Vagina (tissue), 2 donors: ENCODE data around the gene ZNF552. TPM values are rescaled to one million over a fixed set of nuclear protein-coding genes. Genes with fewer than 3 reads are reported as not detected.
"Not testable (repeated sequence)": the region's sequence is repeated elsewhere in the genome, so short reads cannot be mapped to it uniquely, and the experiment has no call there.

Source experiments
- DNase-seq, 2 donors: peaks; one replicate each; pipeline ENCODE4 v3.0.0-alpha.2; 2017; ENCODE audit errors: extremely low spot score in 2 of 2
- H3K27ac ChIP-seq: fragments of 200-600 bp; sonication (generic); one replicate; pipeline ENCODE4 v1.5.1; 2019
- H3K27me3 ChIP-seq: fragments of 200-600 bp; sonication (generic); one replicate; pipeline ENCODE4 v1.5.1; 2019
- H3K36me3 ChIP-seq, 2 donors: fragments of 200-600 bp; sonication (generic); one replicate each; pipeline ENCODE4 v1.5.1; 2017 to 2019
- H3K4me1 ChIP-seq: fragments of 200-600 bp; sonication (generic); one replicate; pipeline ENCODE4 v1.5.1; 2019
- H3K4me3 ChIP-seq, 2 donors: fragments of 200-600 bp; sonication (generic); 1 replicate in 1 of 2; 2 replicates in 1 of 2; pipeline ENCODE4 v1.5.1; 2016 to 2019
- H3K9me3 ChIP-seq: fragments of 200-600 bp; sonication (generic); one replicate; pipeline ENCODE4 v1.5.1; 2019
- POLR2A ChIP-seq, 2 donors: fragments of 450-650 bp; IDR thresholded peaks; one replicate each; pipeline ENCODE4 v1.6.1; 2017; ENCODE audit warnings: antibody characterized with exemption in 2 of 2, mild to moderate bottlenecking in 2 of 2, moderate library complexity in 2 of 2
- POLR2AphosphoS5 ChIP-seq, 2 donors: sonication (generic); formaldehyde crosslinking; IDR thresholded peaks; one replicate each; pipeline ENCODE4 v1.9.0; 2017; ENCODE audit warnings: antibody characterized with exemption in 2 of 2, mild to moderate bottlenecking in 2 of 2, low read depth in 1 of 2; ENCODE audit not compliant: insufficient read depth in 1 of 2
- intact Hi-C: fragments of 100-400 bp; cut with DNase I; formaldehyde crosslinking; loops from one replicate; pipeline ENCODE4 v1.15.1; 2023
- total RNA-seq: library from RNA; depleted of rRNA; stranded (reverse); fragments of >200 nt; gene quantifications from one replicate; pipeline ENCODE4 v1.2.3, GENCODE V29; 2016
- TF ChIP-seq, protein P1 (sequence below), 3 experiments: fragments of 450-650 bp in 2 of 3; fragments of 200-600 bp in 1 of 3; sonication (generic) in 1 of 3; IDR thresholded peaks; one replicate each; pipeline ENCODE4 v1.5.1; 2017 to 2019; ENCODE audit warnings: antibody characterized with exemption in 3 of 3, mild to moderate bottlenecking in 2 of 3, moderate library complexity in 2 of 3

Gene ZNF552
- total RNA-seq, 1 donor from 2014 or later, result 24.1 TPM

DNA sequence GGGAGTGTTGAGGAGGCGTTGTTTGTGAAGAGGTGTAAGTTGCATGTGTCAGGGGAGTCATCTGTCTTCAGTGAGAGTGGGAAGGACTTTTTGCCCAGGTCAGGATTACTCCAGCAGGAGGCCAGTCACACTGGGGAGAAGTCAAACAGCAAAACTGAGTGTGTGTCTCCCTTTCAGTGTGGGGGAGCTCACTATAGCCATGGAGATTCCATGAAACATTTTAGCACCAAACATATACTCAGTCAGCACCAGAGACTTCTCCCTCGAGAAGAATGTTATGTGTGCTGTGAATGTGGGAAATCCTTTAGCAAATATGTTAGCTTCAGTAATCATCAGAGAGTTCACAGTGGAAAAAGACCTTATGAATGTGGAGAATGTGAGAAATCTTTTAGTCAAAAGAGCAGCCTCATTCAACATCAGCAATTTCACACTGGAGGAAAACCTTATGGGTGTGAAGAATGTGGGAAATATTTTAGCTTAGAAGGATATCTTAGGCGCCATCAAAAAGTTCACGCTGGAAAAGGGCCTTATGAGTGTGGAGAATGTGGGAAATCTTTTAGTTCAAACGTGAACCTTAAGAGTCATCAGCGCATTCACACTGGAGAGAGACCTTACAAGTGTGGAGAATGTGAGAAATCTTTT, 26.5 kb upstream of the ZNF552 start:
- TF ChIP-seq POLR2A (IDR thresholded peaks at IDR 0.05) (no peak), POLR2AphosphoS5 (IDR thresholded peaks at IDR 0.05; ENCODE audit: insufficient read depth in 1 of 2, low read depth in 1 of 2) (no peak)
- TF ChIP-seq, protein P1, sequence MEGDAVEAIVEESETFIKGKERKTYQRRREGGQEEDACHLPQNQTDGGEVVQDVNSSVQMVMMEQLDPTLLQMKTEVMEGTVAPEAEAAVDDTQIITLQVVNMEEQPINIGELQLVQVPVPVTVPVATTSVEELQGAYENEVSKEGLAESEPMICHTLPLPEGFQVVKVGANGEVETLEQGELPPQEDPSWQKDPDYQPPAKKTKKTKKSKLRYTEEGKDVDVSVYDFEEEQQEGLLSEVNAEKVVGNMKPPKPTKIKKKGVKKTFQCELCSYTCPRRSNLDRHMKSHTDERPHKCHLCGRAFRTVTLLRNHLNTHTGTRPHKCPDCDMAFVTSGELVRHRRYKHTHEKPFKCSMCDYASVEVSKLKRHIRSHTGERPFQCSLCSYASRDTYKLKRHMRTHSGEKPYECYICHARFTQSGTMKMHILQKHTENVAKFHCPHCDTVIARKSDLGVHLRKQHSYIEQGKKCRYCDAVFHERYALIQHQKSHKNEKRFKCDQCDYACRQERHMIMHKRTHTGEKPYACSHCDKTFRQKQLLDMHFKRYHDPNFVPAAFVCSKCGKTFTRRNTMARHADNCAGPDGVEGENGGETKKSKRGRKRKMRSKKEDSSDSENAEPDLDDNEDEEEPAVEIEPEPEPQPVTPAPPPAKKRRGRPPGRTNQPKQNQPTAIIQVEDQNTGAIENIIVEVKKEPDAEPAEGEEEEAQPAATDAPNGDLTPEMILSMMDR (IDR thresholded peaks at IDR 0.05), result no peak
- intact Hi-C loops, result no loop called here
- no peaks in the 10 kb centered on the region for H3K27me3 ChIP-seq
- H3K27ac ChIP-seq, result no peak overlapping the region
- no peaks in the 10 kb centered on the region for H3K9me3 ChIP-seq
- DNase-seq, result no peak
- no peaks in the 10 kb centered on the region for H3K4me1 ChIP-seq
- H3K4me3 ChIP-seq, result no peak overlapping the region
- peaks cover 0 to 19% of the 10 kb centered on the region in 2 donors for H3K36me3 ChIP-seq

DNA sequence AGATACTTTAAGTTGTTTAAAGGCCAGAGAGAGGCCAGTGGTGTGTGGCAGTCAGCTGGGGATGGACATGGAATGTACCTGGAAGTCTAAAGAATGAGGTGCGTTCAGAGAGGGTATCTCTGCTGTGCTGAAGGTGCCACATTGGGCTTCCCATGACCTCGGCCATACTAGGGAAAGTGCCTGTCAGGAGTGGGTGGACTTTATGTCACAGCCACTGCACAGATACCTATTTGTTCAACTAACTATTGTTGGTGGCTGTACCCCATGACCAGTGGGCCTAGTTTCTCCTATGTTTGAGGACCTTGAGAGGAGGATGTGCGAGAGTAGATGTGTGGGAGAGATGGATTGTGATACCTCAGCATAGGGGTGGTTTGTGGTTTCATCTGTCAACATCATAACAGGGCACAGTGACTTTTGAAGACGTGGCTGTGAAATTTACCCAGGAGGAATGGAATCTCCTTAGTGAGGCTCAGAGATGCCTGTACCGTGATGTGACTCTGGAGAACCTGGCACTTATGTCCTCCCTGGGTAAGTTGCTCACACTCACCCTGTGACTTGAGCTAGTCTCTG, 24.0 kb upstream of the ZNF552 start:
- H3K27me3 ChIP-seq, H3K4me1 ChIP-seq, intact Hi-C loops, H3K4me3 ChIP-seq, DNase-seq, H3K27ac ChIP-seq, H3K9me3 ChIP-seq: not testable (repeated sequence)
- peaks cover 0 to 19% of the 10 kb centered on the region in 2 donors for H3K36me3 ChIP-seq

DNA sequence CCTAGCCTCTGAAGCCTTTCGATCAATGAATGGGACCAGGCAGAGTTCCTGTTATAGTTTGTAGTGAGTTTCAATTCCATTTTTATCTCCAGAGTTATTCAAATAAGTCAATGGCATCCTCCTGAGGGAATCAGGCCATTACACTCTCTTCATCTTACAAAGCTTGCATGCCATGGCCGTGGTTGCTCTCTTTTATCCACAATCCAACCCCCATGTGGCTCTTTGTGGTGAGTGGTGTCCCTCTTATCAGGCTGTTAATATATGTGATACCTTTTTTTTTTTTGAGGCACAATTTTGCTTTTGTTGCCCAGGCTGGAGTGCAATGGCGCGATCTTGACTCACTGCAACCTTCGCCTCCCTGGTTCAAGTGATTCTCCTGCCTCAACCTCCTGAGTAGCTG, 22.3 kb upstream of the ZNF552 start:
- H3K4me3 ChIP-seq, H3K27ac ChIP-seq, H3K36me3 ChIP-seq, DNase-seq, intact Hi-C loops, H3K27me3 ChIP-seq, H3K4me1 ChIP-seq, H3K9me3 ChIP-seq: not testable (repeated sequence)

DNA sequence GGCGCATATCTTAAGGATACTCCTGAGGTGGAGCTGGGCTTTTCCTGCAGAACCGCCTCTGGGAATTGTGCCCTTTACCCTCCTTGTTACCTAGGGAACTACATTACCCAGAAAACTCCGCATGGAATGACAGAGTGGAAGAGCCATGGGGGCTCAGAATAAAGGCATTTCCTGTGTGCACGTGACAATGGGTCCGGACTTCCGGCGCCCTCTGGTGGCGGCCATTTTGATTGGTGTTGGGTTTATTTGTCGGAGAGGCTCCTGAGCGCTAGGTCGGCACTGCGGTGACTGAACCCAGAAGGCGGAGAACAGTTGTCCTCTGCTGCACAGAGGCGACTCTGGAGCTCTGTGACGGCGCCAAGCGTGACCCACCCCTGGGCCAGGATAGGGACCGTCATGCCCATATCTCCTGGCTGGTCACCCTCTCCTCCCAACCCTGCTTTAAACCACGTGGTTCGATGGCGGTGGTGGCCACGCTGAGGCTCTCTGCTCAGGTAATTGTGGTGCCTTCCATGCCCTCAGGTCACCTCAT, 15.4 kb upstream of the ZNF552 start, which contains the start of gene ZNF587B:
TSS of gene ZNF587B (plus strand) at position 229 of the 532 bp plus-strand sequence. CDS start at position 459, 230 bp downstream.
- Histone ChIP-seq H3K27ac (peak within 1 kb of the TSS; percentile 33), H3K36me3 (peaks cover 0 to 3% of the 10 kb centered on the region in 2 donors), H3K9me3 (no peaks in the 10 kb centered on the region), H3K4me1 (peaks cover 22% of the 10 kb centered on the region), H3K4me3 (peak within 1 kb of the TSS; percentile 47 to 48), H3K27me3 (no peaks in the 10 kb centered on the region)
- no peak for DNase-seq
- intact Hi-C loops, result no loop called here
- TF ChIP-seq POLR2A (IDR thresholded peaks at IDR 0.05) (no peak), POLR2AphosphoS5 (IDR thresholded peaks at IDR 0.05; ENCODE audit: insufficient read depth in 1 of 2, low read depth in 1 of 2) (peak; percentile 49 to 80)
- TF ChIP-seq, protein P1 (IDR thresholded peaks at IDR 0.05), result no peak

DNA sequence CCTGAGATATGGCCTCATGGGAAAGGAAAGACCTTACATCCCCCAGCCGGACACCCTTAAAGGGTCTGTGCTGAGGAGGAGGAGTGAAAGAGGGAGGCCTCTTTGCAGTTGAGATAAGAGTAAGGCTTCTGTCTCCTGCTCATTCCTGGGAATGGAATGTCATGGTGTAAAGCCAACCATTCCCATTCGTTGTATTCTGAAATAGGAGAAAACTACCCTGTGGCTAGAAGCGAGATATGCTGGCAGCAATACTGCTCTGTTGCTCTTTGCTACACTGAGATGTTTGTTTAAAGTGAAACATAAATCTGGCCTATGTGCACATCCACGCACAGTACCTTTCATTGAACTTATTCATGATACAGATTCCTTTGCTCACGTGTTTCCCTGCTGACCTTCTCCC, 14.6 kb upstream of the ZNF552 start:
- no peak overlapping the region for H3K27ac ChIP-seq
- peaks cover 0 to 3% of the 10 kb centered on the region in 2 donors for H3K36me3 ChIP-seq
- TF ChIP-seq, protein P1 (IDR thresholded peaks at IDR 0.05), result no peak
- H3K9me3 ChIP-seq, result no peaks in the 10 kb centered on the region
- no peaks in the 10 kb centered on the region for H3K27me3 ChIP-seq
- H3K4me1 ChIP-seq, result peaks cover 22% of the 10 kb centered on the region
- intact Hi-C loops, result no loop called here
- H3K4me3 ChIP-seq, result no peak overlapping the region
- DNase-seq, result no peak

DNA sequence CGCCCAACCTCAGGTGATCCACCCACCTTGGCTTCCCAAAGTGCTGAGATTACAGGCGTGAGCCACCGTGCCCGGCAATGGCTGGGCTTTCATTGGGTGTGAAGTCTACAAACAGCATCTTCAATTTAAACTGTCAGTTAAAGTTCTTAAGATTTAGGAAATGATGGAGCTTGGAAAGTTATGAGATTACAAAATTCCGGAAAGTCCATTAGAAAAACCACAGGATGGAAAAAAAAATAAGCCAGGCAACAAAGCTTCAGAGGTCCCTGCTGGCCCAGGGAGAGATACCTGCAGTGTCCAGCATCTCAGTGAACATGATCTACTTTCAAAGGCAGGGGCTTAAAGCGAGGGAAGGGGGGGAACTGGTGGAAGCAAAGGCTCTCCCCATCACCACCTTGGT, 10.8 kb upstream of the ZNF552 start:
- Histone ChIP-seq H3K4me1 (peaks cover 33% of the 10 kb centered on the region), H3K9me3 (no peaks in the 10 kb centered on the region), H3K27me3 (no peaks in the 10 kb centered on the region), H3K27ac (no peak overlapping the region), H3K36me3 (peaks cover 0 to 3% of the 10 kb centered on the region in 2 donors), H3K4me3 (no peak overlapping the region)
- no peak for DNase-seq
- intact Hi-C loops, result no loop called here
- TF ChIP-seq, protein P1 (IDR thresholded peaks at IDR 0.05), result no peak
- TF ChIP-seq POLR2A (IDR thresholded peaks at IDR 0.05) (no peak), POLR2AphosphoS5 (IDR thresholded peaks at IDR 0.05; ENCODE audit: insufficient read depth in 1 of 2, low read depth in 1 of 2) (no peak)

DNA sequence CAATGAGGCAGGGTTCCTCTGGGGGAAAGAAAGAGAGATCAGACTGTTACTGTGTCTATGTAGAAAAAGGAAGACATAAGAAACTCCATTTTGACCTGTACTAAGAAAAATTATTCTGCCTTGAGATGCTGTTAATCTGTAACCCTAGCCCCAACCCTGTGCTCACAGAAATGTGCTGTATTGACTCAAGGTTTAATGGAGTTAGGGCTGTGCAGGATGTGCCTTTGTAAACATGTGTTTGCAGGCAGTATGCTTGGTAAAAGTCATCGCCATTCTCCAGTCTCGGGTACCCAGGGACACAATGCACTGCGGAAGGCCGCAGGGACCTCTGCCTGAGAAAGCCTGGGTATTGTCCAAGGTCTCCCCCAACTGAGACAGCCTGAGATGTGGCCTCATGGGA, 8.9 kb upstream of the ZNF552 start:
- H3K36me3 ChIP-seq, H3K27ac ChIP-seq, H3K27me3 ChIP-seq, DNase-seq, H3K9me3 ChIP-seq, intact Hi-C loops, H3K4me3 ChIP-seq: not testable (repeated sequence)
- peaks cover 30% of the 10 kb centered on the region for H3K4me1 ChIP-seq

DNA sequence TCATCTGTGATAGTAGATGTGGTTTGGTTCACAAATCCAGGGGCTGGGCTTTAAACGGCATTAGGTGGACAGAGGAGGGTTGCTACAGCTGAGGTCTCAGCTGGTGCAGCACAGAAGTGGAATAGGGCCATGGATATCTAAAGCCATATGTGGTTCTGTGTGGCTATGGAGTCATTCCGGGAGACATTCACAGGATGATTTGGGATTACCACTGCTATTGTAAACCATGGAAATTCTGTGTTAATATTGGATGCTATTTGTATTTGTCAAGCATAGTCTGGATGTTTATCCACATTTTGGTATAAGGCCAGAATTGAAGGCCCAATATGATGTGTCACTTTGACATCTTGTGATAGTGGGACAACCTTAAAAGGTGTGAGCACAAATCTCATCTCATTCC, 8.4 kb upstream of the ZNF552 start:
- H3K27me3 ChIP-seq, DNase-seq, H3K36me3 ChIP-seq, H3K27ac ChIP-seq, H3K4me3 ChIP-seq, H3K9me3 ChIP-seq, intact Hi-C loops: not testable (repeated sequence)
- peaks cover 30% of the 10 kb centered on the region for H3K4me1 ChIP-seq

DNA sequence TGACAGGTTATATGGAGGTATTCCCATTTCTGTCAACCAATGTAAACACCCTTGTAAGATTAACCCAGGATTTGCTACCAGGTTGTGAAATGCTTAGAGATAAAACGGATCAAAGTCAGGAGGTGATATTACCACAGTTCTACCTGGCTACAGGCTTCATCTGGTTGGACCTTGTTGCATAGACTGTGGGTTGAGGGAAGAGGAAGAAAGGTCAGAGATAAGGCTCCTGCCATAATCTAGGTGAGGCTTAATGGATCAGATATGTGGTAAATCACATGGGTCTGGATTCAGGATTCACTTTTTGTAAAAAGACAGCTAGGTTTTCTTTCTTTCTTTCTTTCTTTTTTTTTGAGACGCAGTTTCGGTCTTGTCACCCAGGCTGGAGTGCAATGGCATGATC, 6.8 kb upstream of the ZNF552 start:
- H3K27ac ChIP-seq, DNase-seq, H3K27me3 ChIP-seq, intact Hi-C loops, H3K9me3 ChIP-seq, H3K36me3 ChIP-seq, H3K4me3 ChIP-seq: not testable (repeated sequence)
- H3K4me1 ChIP-seq, result peaks cover 30% of the 10 kb centered on the region
